Panc1 (cell line): ENCODE data around the gene NID1. TPM values are rescaled to one million over a fixed set of nuclear protein-coding genes. Genes with fewer than 3 reads are reported as not detected.
"Not testable (repeated sequence)": the region's sequence is repeated elsewhere in the genome, so short reads cannot be mapped to it uniquely, and the experiment has no call there.

Experiments
- ATAC-seq: fragments of 200-7000 bp; cut with Tn5 transposase; 2 replicates; pipeline ENCODE4 v1.9.1; 2020; ENCODE audit warnings: mild to moderate bottlenecking, moderate library complexity
- BruUV-seq: library from RNA; stranded (reverse); fragments of 400-500 nt; replicated peaks from 2 replicates; lab custom pipeline; 2021; lab: Mats Ljungman, UMichigan
- CTCF ChIA-PET: fragments of 300-600 bp; sonication (Branson Sonifier 250); formaldehyde crosslinking; loops from one replicate; lab custom pipeline; 2022; ENCODE audit warnings: antibody characterized with exemption; lab: Charles Lee
- POLR2A ChIA-PET: fragments of 300-600 bp; sonication (Branson Sonifier 250); formaldehyde crosslinking; loops from one replicate; lab custom pipeline; 2022; ENCODE audit warnings: antibody characterized with exemption; lab: Charles Lee
- DNase-seq: peaks from one replicate; pipeline ENCODE4 v3.0.0-alpha.2; 2010; ENCODE audit warnings: low read depth, low spot score
- H3K27ac ChIP-seq: 2 replicates; pipeline ENCODE4 v1.5.1; 2011; ENCODE audit warnings: mild to moderate bottlenecking, low read length, inconsistent platforms
- H3K27me3 ChIP-seq: fragments of 200-500 bp; sonication (Bioruptor generic); 2 replicates; pipeline ENCODE4 v1.6.0; 2014; ENCODE audit warnings: low read length, inconsistent platforms; ENCODE audit not compliant: control insufficient read depth, insufficient read depth
- H3K36me3 ChIP-seq: fragments of 200-500 bp; sonication (Bioruptor generic); 2 replicates; pipeline ENCODE4 v1.5.1; 2014; ENCODE audit warnings: inconsistent platforms, mild to moderate bottlenecking, low read length, moderate library complexity; ENCODE audit not compliant: control insufficient read depth, insufficient read depth
- H3K4me1 ChIP-seq: 2 replicates; pipeline ENCODE4 v1.5.1; 2011; ENCODE audit warnings: inconsistent platforms, mild to moderate bottlenecking, low read length, moderate library complexity; ENCODE audit not compliant: control insufficient read depth, insufficient read depth
- H3K4me3 ChIP-seq, 2 experiments: 2 replicates each; pipeline ENCODE4 v1.5.1; 2011 to 2012; ENCODE audit warnings: low read depth in 2 of 2, low read length in 2 of 2, mild to moderate bottlenecking in 2 of 2, inconsistent platforms in 1 of 2, moderate library complexity in 1 of 2
- H3K9me3 ChIP-seq: fragments of 200-500 bp; sonication (Bioruptor generic); 2 replicates; pipeline ENCODE4 v1.5.1; 2014; ENCODE audit warnings: low read depth, mild to moderate bottlenecking, inconsistent platforms, low read length, moderate library complexity; ENCODE audit not compliant: control insufficient read depth, insufficient read depth
- POLR2AphosphoS5 ChIP-seq: IDR thresholded peaks from 2 replicates; pipeline ENCODE4 v1.6.1; 2012; ENCODE audit warnings: mild to moderate bottlenecking, low read depth, low read length, moderate library complexity
- REST ChIP-seq, 2 experiments: IDR thresholded peaks; 2 replicates each; pipeline ENCODE4 v1.6.1; 2011 to 2012; ENCODE audit warnings: low read depth in 2 of 2, control low read depth in 1 of 2, low read length in 1 of 2, mild to moderate bottlenecking in 1 of 2, moderate library complexity in 1 of 2; ENCODE audit not compliant: insufficient read depth in 1 of 2
- TCF7L2 ChIP-seq: IDR thresholded peaks from 2 replicates; pipeline ENCODE4 v1.6.1; 2011; ENCODE audit warnings: mild to moderate bottlenecking, low read depth, low read length, inconsistent platforms
- in situ Hi-C: cut with HindIII; loops from 2 replicates; pipeline ENCODE4 v1.10.0; 2016; ENCODE audit warnings: low sequenced_read_pairs, low pct_unique_long_range_greater_than_20kb
- intact Hi-C: fragments of 100-400 bp; cut with micrococcal nuclease; formaldehyde crosslinking; loops from one replicate; pipeline ENCODE4 v1.10.0; 2022; ENCODE audit not compliant: unreplicated experiment
- total RNA-seq: library from RNA; stranded (reverse); gene quantifications from one replicate; pipeline ENCODE4 v1.2.1, GENCODE V29; 2021; ENCODE audit not compliant: unreplicated experiment

NID1 gene
- total RNA-seq, 1 experiment from 2014 or later = 89.3 TPM

- no peak for ATAC-seq
- TF ChIP-seq TCF7L2 = no peak
- BruUV-seq = no TSS peak
- CTCF ChIA-PET = no interaction called here
- intact Hi-C loops = loop anchor here (5.0 kb wide), 2 partner anchors 107 to 462 kb away; partner anchors contain the start of gene LYST
- Histone ChIP-seq H3K4me3 (no peak overlapping the region), H3K4me1 (peaks cover 20% of the 10 kb centered on the region), H3K9me3 (no peaks in the 10 kb centered on the region), H3K36me3 (0 out of 2 replicates have a peak, but pooled peaks cover 3% of the 10 kb centered on the region), H3K27ac (no peak overlapping the region), H3K27me3 (no peaks in the 10 kb centered on the region)
- in situ Hi-C loops = no loop called here
- DNase-seq = no peak
- POLR2A ChIA-PET = interaction anchor here (0.6 kb wide), 1 partner anchor 36 kb away, joined by 13 read pairs; no protein-coding TSS in a partner anchor
These were observed 90.3 kb downstream of the NID1 start for GRCh38 chr1:235974616-235975015.

- H3K4me3 ChIP-seq, H3K36me3 ChIP-seq, in situ Hi-C loops, H3K9me3 ChIP-seq, H3K27me3 ChIP-seq, ATAC-seq, DNase-seq, BruUV-seq: not testable (repeated sequence)
- peaks cover 20% of the 10 kb centered on the region for H3K4me1 ChIP-seq
- CTCF ChIA-PET = interaction anchor here (0.5 to 1.9 kb wide), 5 partner anchors 24 to 468 kb away, joined by 3 to 6 read pairs (median 3); no protein-coding TSS in a partner anchor
- peak overlapping the region; percentile 98 for H3K27ac ChIP-seq
- intact Hi-C loops = loop anchor here (2.0 to 5.0 kb wide), 3 partner anchors 54 to 460 kb away; partner anchors contain the start of gene LYST
- POLR2A ChIA-PET = interaction anchor here (0.6 to 1.0 kb wide), 3 partner anchors 31 to 52 kb away, joined by 3 to 7 read pairs (median 5); no protein-coding TSS in a partner anchor
These were observed 92.2 kb downstream of the NID1 start for GRCh38 chr1:235972691-235973090.

GRCh38 chr1:235972311-235972689 is 92.6 kb downstream of the NID1 start:
- intact Hi-C loops (loop anchor here (2.0 to 5.0 kb wide), 3 partner anchors 53 to 460 kb away; partner anchors contain the start of gene LYST), in situ Hi-C loops (no loop called here)
- H3K4me1 ChIP-seq = peaks cover 20% of the 10 kb centered on the region
- ChIA-PET CTCF (interaction anchor here (0.5 to 2.1 kb wide), 22 partner anchors 15 to 867 kb away, joined by 3 to 17 read pairs (median 4); partner anchors contain the start of gene LYST), POLR2A (interaction anchor here (0.6 to 1.2 kb wide), 5 partner anchors 31 to 70 kb away, joined by 3 to 7 read pairs (median 4); no protein-coding TSS in a partner anchor)
- DNase-seq (no peak), ATAC-seq (peak; percentile 42)
- H3K36me3 ChIP-seq = 0 out of 2 replicates have a peak, but pooled peaks cover 3% of the 10 kb centered on the region
- H3K27ac ChIP-seq = peak overlapping the region; percentile 98
- TF ChIP-seq REST (IDR thresholded peaks at IDR 0.05; ENCODE audit: insufficient read depth in 1 of 2, low read depth in 2 of 2, low read length in 1 of 2) = 0 out of 4 replicates have a peak, but pooled peaks of 1 of the 2 experiments have one; percentile 10
- TF ChIP-seq POLR2AphosphoS5 = no peak
- no peaks in the 10 kb centered on the region for H3K9me3 ChIP-seq
- peak overlapping the region; percentile 33 to 54 for H3K4me3 ChIP-seq
- TSS peak; percentile 98 for BruUV-seq
- H3K27me3 ChIP-seq = no peaks in the 10 kb centered on the region
